GM10248 (cell line): ENCODE results near the gene TMEM121.

Experiments used
- CTCF ChIA-PET: fragments of 300-600 bp; sonication (Branson Sonifier 250); formaldehyde crosslinking; extraction: SDS; loops from one replicate; lab custom pipeline; 2021; ENCODE audit warnings: antibody characterized with exemption; lab: Yijun Ruan, JAX
- POLR2A ChIA-PET: fragments of 350-650 bp; sonication (Branson Sonifier 250); formaldehyde crosslinking; extraction: SDS; loops from one replicate; lab custom pipeline; 2020; ENCODE audit warnings: antibody characterized with exemption; lab: Yijun Ruan, JAX
- DNase-seq: peaks from one replicate; pipeline ENCODE4 v3.0.0; 2012; ENCODE audit errors: extremely low spot score
- CTCF ChIP-seq: IDR thresholded peaks from 2 replicates; pipeline ENCODE4 v1.5.1; 2012; ENCODE audit warnings: mild to moderate bottlenecking, low read depth; ENCODE audit errors: extremely low read depth, missing control alignments, control extremely low read depth

The TMEM121 gene

GRCh38 chr14:105508601-105509000 lies 17.8 kb upstream of the TMEM121 start:
- ChIA-PET CTCF (no interaction called here), POLR2A (no interaction called here)
- no peak for DNase-seq
- no peak for TF ChIP-seq CTCF

GRCh38 chr14:105517096-105517495 lies 9.3 kb upstream of the TMEM121 start:
- no peak for DNase-seq
- CTCF ChIA-PET: interaction anchor here (0.8 to 2.6 kb wide), 3 partner anchors 9 to 901 kb away, joined by 3 to 12 read pairs (median 4); no protein-coding TSS in a partner anchor
- no peak for TF ChIP-seq CTCF
- POLR2A ChIA-PET: no interaction called here

- no peak for DNase-seq
- POLR2A ChIA-PET: no interaction called here
- TF ChIP-seq CTCF: no peak
- CTCF ChIA-PET: interaction anchor here (0.9 kb wide), 1 partner anchor 8 kb away, joined by 3 read pairs; no protein-coding TSS in a partner anchor
Observed at GRCh38 chr14:105519946-105520698, 6.3 kb upstream of the TMEM121 start.

- TF ChIP-seq CTCF: no peak
- DNase-seq: no peak
- ChIA-PET CTCF (interaction anchor here (0.7 to 1.0 kb wide), 2 partner anchors 9 to 892 kb away, joined by 3 to 4 read pairs; no protein-coding TSS in a partner anchor), POLR2A (no interaction called here)
Observed at GRCh38 chr14:105525326-105525725, 1.1 kb upstream of the TMEM121 start.

- ChIA-PET POLR2A (no interaction called here), CTCF (interaction anchor here (0.8 kb wide), 1 partner anchor 46 kb away, joined by 3 read pairs; no protein-coding TSS in a partner anchor)
- DNase-seq: peak; percentile 25
Observed at GRCh38 chr14:105526776-105527380, 495 bp downstream of the TMEM121 start.

GRCh38 chr14:105527381-105527825 lies 1.0 kb downstream of the TMEM121 start:
- ChIA-PET CTCF (interaction anchor here (0.8 to 2.1 kb wide), 2 partner anchors 11 to 47 kb away, joined by 3 to 12 read pairs; no protein-coding TSS in a partner anchor), POLR2A (no interaction called here)
- TF ChIP-seq CTCF: no peak
- no peak for DNase-seq

More at GRCh38 chr14:105526776-105527380, 495 bp downstream of the TMEM121 start:
- TF ChIP-seq CTCF: no peak
